Caco-2 (cell line): Measurements from ENCODE around the gene KLHL35. TPM values are rescaled to one million over a fixed set of nuclear protein-coding genes. Genes with fewer than 3 reads are reported as not detected.

Source experiments
- BruUV-seq: library from RNA; stranded (reverse); fragments of 400-500 nt; replicated peaks from 2 replicates; lab custom pipeline; 2021; lab: Mats Ljungman, UMichigan
- CTCF ChIA-PET: fragments of 300-600 bp; sonication (Branson Sonifier 250); formaldehyde crosslinking; loops from one replicate; lab custom pipeline; 2022; ENCODE audit warnings: antibody characterized with exemption; lab: Charles Lee
- POLR2A ChIA-PET: fragments of 300-600 bp; sonication (Branson Sonifier 250); formaldehyde crosslinking; loops from one replicate; lab custom pipeline; 2022; ENCODE audit warnings: antibody characterized with exemption; lab: Charles Lee
- DNase-seq, 2 experiments: peaks; one replicate each; pipeline versions ENCODE4 v3.0.0 to v3.0.0-alpha.2; 2020 to 2022
- H3K27me3 ChIP-seq: replicated peaks from 2 replicates; pipeline ENCODE4 v1.6.0; 2011; ENCODE audit warnings: low read length; ENCODE audit not compliant: control insufficient read depth, insufficient read depth
- H3K36me3 ChIP-seq: 2 replicates; pipeline ENCODE4 v1.5.1; 2011; ENCODE audit warnings: low read length; ENCODE audit not compliant: control insufficient read depth, insufficient read depth
- H3K4me1 ChIP-seq: fragments of 250-450 bp; sonication (Bioruptor Pico); 2 replicates; pipeline ENCODE4 v1.5.1; 2020; ENCODE audit warnings: mild to moderate bottlenecking
- H3K4me3 ChIP-seq: 2 replicates; pipeline ENCODE4 v1.5.1; 2011; ENCODE audit warnings: low read depth, mild to moderate bottlenecking, control low read depth, low read length
- H3K9me3 ChIP-seq: fragments of 250-450 bp; sonication (Bioruptor Pico); 2 replicates; pipeline ENCODE4 v1.5.1; 2020; ENCODE audit warnings: mild to moderate bottlenecking, moderate library complexity
- H3K27ac Mint-ChIP-seq: one replicate; pipeline ENCODE4 v1.8.0; 2022; ENCODE audit warnings: mixed read lengths; ENCODE audit not compliant: unreplicated experiment
- H3K27me3 Mint-ChIP-seq: one replicate; pipeline ENCODE4 v1.8.0; 2022; ENCODE audit warnings: mixed read lengths; ENCODE audit not compliant: insufficient read depth, unreplicated experiment
- H3K36me3 Mint-ChIP-seq: one replicate; pipeline ENCODE4 v1.8.0; 2022; ENCODE audit warnings: mild to moderate bottlenecking, mixed read lengths; ENCODE audit not compliant: insufficient read depth, unreplicated experiment
- H3K4me1 Mint-ChIP-seq: one replicate; pipeline ENCODE4 v1.8.0; 2022; ENCODE audit warnings: low read depth, mixed read lengths; ENCODE audit not compliant: unreplicated experiment
- H3K4me3 Mint-ChIP-seq: one replicate; pipeline ENCODE4 v1.8.0; 2022; ENCODE audit warnings: mild to moderate bottlenecking, moderate library complexity, mixed read lengths; ENCODE audit not compliant: unreplicated experiment
- H3K9me3 Mint-ChIP-seq: one replicate; pipeline ENCODE4 v1.8.0; 2022; ENCODE audit warnings: mixed read lengths; ENCODE audit not compliant: unreplicated experiment
- CTCF ChIP-seq, 2 experiments: fragments of 200-600 bp in 1 of 2; IDR thresholded peaks; 1 replicate in 1 of 2; 2 replicates in 1 of 2; pipeline versions ENCODE4 v1.5.1 to v1.8.0; 2011 to 2022; ENCODE audit warnings: antibody characterized with exemption in 1 of 2, control low read depth in 1 of 2, inconsistent platforms in 1 of 2, low read depth in 1 of 2, low read length in 1 of 2, mild to moderate bottlenecking in 1 of 2, moderate library complexity in 1 of 2; ENCODE audit not compliant: insufficient read depth in 1 of 2, severe bottlenecking in 1 of 2, unreplicated experiment in 1 of 2
- intact Hi-C: fragments of 100-400 bp; cut with micrococcal nuclease; formaldehyde crosslinking; loops from one replicate; pipeline ENCODE4 v1.10.0; 2022; ENCODE audit not compliant: unreplicated experiment
- total RNA-seq: library from RNA; stranded (reverse); gene quantifications from 2 replicates; pipeline ENCODE4 v1.2.3, GENCODE V29; 2022

Gene KLHL35
- total RNA-seq, 1 experiment from 2014 or later: 51.4 TPM

DNA sequence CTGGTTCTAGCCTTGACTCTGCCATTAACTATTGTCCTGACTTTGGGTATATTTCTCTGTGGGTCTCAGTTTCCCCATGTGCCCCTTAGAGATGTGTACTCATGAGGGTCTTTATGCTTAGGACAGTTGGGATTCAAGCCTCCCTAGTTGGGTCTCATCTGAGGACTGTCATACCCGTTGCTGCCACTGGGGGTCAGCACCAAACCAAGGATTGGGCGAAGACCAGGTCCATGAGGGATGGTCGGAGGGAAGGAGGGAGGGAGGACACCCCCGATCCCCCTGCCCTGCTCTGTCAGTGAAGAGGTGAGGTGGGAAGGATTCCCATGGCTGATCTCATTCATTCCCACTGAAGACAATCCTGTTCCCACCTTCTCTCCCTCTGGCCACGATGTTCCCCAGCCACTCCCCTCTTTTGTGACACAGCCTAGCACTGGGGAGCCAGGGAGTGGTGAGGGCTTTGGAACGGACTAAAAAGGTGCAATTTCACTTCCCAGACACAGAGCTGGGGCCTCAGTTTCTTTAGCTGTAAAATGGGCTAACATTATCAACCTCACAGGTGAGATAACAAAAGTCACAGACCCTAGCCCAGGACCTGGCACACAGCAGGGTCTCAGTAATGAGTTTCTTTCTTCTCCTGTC is 12.4 kb upstream of the KLHL35 start:
- no peaks in the 10 kb centered on the region for H3K36me3 ChIP-seq
- intact Hi-C loops: loop anchor here (1.0 to 5.0 kb wide), 4 partner anchors 52 to 323 kb away; partner anchors contain the start of gene DGAT2
- ChIA-PET POLR2A (no interaction called here), CTCF (interaction anchor here (0.6 to 4.2 kb wide), 13 partner anchors 9 to 221 kb away, joined by 3 to 40 read pairs (median 4); no protein-coding TSS in a partner anchor)
- no peaks in the 10 kb centered on the region for H3K4me1 ChIP-seq
- H3K27me3 ChIP-seq: no peaks in the 10 kb centered on the region
- Mint-ChIP-seq H3K27ac (no peak overlapping the region), H3K4me1 (no peaks in the 10 kb centered on the region), H3K27me3 (no peaks in the 10 kb centered on the region), H3K36me3 (no peaks in the 10 kb centered on the region), H3K4me3 (no peak overlapping the region), H3K9me3 (no peaks in the 10 kb centered on the region)
- no peak overlapping the region for H3K4me3 ChIP-seq
- DNase-seq: peak; percentile 84 to 92
- TF ChIP-seq CTCF (IDR thresholded peaks at IDR 0.05; ENCODE audit: insufficient read depth in 1 of 2, low read depth in 1 of 2, low read length in 1 of 2, severe bottlenecking in 1 of 2, unreplicated experiment in 1 of 2): peak; percentile 99 to 100
- BruUV-seq: no TSS peak
- H3K9me3 ChIP-seq: no peaks in the 10 kb centered on the region

GRCh38 chr11:75443043-75443442 is 10.0 kb upstream of the KLHL35 start:
- DNase-seq: no peak
- ChIA-PET CTCF (interaction anchor here (1.3 to 4.2 kb wide), 3 partner anchors 55 to 116 kb away, joined by 4 to 40 read pairs (median 4); no protein-coding TSS in a partner anchor), POLR2A (interaction anchor here (0.9 kb wide), 1 partner anchor 116 kb away, joined by 4 read pairs; no protein-coding TSS in a partner anchor)
- BruUV-seq: no TSS peak
- H3K27me3 ChIP-seq: no peaks in the 10 kb centered on the region
- no peak overlapping the region for H3K4me3 ChIP-seq
- peaks cover 9% of the 10 kb centered on the region for H3K4me1 Mint-ChIP-seq
- H3K36me3 Mint-ChIP-seq: no peaks in the 10 kb centered on the region
- no peak for TF ChIP-seq CTCF (IDR thresholded peaks at IDR 0.05; ENCODE audit: insufficient read depth in 1 of 2, low read depth in 1 of 2, low read length in 1 of 2, severe bottlenecking in 1 of 2, unreplicated experiment in 1 of 2)
- H3K9me3 ChIP-seq: no peaks in the 10 kb centered on the region
- H3K9me3 Mint-ChIP-seq: no peaks in the 10 kb centered on the region
- H3K36me3 ChIP-seq: no peaks in the 10 kb centered on the region
- H3K27me3 Mint-ChIP-seq: no peaks in the 10 kb centered on the region
- no peak overlapping the region for H3K4me3 Mint-ChIP-seq
- no peaks in the 10 kb centered on the region for H3K4me1 ChIP-seq
- H3K27ac Mint-ChIP-seq: no peak overlapping the region
- intact Hi-C loops: no loop called here

DNA sequence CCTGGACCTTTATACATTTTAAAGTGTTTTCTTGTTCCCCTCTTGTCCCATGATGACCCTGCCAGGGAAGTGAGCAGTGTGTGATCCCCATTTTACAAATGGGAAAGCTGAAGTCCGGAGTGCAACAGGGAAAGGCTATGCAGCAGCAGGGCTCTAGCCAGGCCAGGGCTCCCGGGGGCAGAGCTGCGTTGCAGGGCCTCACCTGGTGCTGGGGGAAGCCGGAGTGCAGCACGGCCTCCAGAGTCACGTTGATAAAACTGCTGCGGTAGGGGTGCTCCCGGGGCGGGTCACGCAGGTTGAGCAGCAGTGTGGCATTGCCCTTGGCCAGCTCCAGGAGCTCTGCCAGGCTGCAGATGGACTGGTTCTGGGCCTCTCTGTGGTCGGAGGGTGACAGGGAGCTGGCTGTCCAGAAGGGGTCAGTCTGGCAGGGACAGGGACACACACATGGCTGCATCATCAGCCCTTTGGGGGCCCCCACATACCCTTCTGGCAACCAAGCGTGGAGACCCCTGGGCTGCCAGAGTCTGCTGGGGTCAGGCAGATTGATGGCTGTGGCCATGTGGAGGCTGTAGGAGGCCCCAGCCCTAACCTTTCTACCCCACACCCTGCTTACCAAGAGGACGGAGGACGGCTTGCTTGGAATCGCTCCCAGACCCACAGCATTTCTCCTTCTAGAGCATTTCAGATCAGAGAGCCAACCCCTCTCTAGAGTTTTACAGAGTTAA is 9.3 kb upstream of the KLHL35 start:
- H3K36me3 ChIP-seq: no peaks in the 10 kb centered on the region
- no peak for DNase-seq
- no peaks in the 10 kb centered on the region for H3K27me3 Mint-ChIP-seq
- CTCF ChIA-PET: interaction anchor here (0.6 to 1.5 kb wide), 3 partner anchors 55 to 117 kb away, joined by 3 to 4 read pairs (median 4); partner anchors contain the start of gene GDPD5
- H3K4me3 Mint-ChIP-seq: no peak overlapping the region
- no peaks in the 10 kb centered on the region for H3K36me3 Mint-ChIP-seq
- H3K4me1 ChIP-seq: no peaks in the 10 kb centered on the region
- no peak overlapping the region for H3K27ac Mint-ChIP-seq
- POLR2A ChIA-PET: no interaction called here
- intact Hi-C loops: no loop called here
- peaks cover 15% of the 10 kb centered on the region for H3K4me1 Mint-ChIP-seq
- H3K9me3 ChIP-seq: no peaks in the 10 kb centered on the region
- TF ChIP-seq CTCF (IDR thresholded peaks at IDR 0.05; ENCODE audit: insufficient read depth in 1 of 2, low read depth in 1 of 2, low read length in 1 of 2, severe bottlenecking in 1 of 2, unreplicated experiment in 1 of 2): no peak
- no peaks in the 10 kb centered on the region for H3K9me3 Mint-ChIP-seq
- no peaks in the 10 kb centered on the region for H3K27me3 ChIP-seq
- no TSS peak for BruUV-seq
- H3K4me3 ChIP-seq: no peak overlapping the region
